ENCODE measurements around the gene ARHGAP1. TPM values are rescaled to one million over a fixed set of nuclear protein-coding genes. Genes with fewer than 3 reads are reported as not detected.

Gene ARHGAP1
- total RNA-seq, 1 experiment from 2014 or later: 29.3 TPM

DNA sequence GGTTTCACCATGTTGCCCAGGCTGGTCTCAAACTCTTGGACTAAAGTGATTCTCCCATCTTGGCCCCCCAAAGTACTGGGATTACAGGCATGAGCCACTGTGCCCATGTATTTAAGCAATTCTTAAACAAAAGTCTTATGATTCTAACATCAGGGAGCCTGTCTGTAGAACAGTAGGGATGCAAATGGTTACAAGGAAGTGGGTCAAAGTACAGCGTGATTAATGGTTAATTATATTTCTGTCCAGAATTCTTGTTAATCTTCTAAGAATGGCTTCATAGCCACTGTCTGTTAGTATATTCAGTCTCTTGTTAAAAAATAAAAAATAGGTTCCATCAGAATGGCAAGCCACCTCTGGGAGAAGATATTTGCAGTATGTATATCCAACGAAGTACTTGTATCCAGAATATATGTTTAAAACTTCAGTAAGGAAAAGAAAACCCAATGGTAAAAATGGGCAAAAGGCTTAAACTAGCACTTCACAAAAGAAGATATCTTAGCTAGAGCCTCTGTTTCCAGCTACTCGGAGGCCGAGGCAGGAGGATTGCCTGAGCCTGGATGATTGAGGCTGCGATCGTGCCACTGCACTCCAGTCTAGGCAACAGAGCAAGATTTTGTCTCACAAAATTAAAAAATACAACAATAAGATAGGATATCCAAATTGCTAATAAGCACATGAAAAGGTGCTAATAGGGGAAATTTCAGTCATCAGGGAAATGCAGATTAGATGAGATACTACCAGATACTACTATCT is 60.2 kb downstream of the ARHGAP1 start:
- peak; percentile 49 for DNase-seq (ENCODE audit: low spot score)

- no peak for DNase-seq (ENCODE audit: low spot score)
Measured at GRCh38 chr11:46639197-46639839, 61.1 kb downstream of the ARHGAP1 start.

DNA sequence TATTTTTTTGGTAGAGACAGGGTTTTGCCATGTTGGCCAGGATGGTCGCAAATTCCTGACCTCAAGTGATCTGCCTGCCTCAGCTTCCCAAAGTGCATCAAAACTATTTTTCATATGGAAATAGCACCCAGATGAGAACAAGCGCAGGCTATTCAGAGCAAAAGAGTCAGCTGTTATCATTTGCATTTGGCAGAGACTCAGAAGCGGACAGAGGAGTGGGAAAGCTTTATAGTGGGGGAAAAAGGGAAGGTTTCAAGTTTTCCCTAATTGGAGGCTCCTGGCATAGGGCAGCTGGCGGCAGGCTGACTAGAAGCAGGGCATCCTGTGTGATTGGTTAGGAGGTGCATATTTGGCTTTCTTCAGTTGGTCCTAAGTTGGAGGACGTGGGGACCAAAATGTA is 62.9 kb downstream of the ARHGAP1 start:
- no peak for DNase-seq (ENCODE audit: low spot score)

DNA sequence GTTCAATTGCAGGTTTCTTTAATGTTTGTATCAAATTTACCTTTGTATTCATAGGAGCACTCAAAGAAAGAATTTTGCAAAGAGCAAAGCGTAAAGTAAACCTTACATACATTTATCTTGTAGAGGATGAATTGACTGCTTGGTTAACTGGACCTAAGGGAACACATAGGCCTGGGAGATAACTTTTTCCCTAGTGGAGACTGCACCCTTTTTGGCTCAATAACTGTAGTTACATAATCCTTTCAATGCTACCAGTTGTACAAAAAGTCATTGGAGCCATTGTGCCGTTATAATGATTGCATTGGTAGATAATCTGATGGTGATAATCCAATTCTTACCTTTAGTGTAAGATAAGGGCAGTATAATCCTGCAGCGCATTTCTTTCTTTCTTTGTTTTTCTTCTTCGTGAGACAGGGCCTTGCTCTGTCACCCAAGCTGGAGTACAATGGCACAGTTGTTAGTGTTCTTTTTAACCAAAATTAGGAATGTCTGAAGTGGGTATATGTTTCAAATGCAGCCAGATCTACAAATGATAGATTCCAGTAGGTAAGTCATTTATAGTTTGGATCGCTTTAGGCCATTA is 64.8 kb downstream of the ARHGAP1 start:
- DNase-seq (ENCODE audit: low spot score): no peak

- no peak for DNase-seq (ENCODE audit: low spot score)
Measured at GRCh38 chr11:46633291-46634217, 66.9 kb downstream of the ARHGAP1 start.

DNA sequence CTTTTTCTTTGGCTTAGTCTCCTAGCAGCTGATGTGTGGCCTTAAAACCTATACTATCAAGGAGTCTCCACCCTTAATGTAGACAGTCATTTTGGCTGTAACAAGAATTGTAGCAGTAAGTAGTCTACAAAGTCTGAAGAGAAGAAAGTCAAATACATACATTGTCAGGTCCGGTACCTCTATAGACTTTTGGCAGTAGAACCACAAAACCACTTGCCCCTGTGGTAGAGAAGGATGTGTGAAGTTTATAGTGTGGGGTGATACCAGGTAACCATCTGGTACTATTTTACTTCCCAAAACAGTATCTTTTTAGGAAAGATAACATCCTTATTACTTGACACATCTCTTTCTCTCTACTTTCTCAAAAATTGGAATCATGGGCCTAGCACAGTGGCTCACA is 67.9 kb downstream of the ARHGAP1 start:
- DNase-seq (ENCODE audit: low spot score): no peak

GRCh38 chr11:46631676-46632075 is 68.7 kb downstream of the ARHGAP1 start:
- no peak for DNase-seq (ENCODE audit: low spot score)

GRCh38 chr11:46630237-46630636 is 70.2 kb downstream of the ARHGAP1 start:
- no peak for DNase-seq (ENCODE audit: low spot score)

- no peak for DNase-seq (ENCODE audit: low spot score)
Measured at GRCh38 chr11:46628961-46629360, 71.5 kb downstream of the ARHGAP1 start.

Other genes with a start within 250 kb of the ARHGAP1 start
- 34.0 and 34.1 TPM in 2 replicates for gene AMBRA1, start 106.6 kb downstream of the ARHGAP1 start, total RNA-seq (2014; rRNA removed; shearing (Covaris generic))
- gene HARBI1, start 83.4 kb downstream of the ARHGAP1 start, total RNA-seq (2014; rRNA removed; shearing (Covaris generic)): 8.0 and 8.3 TPM in 2 replicates
- gene ATG13, start 83.1 kb downstream of the ARHGAP1 start, total RNA-seq (2014; rRNA removed; shearing (Covaris generic)): 140 and 152 TPM in 2 replicates
- gene ZNF408, start 412 bp upstream of the ARHGAP1 start, total RNA-seq (2014; rRNA removed; shearing (Covaris generic)): 15.8 and 17.5 TPM in 2 replicates
- 0.38 and 1.7 TPM in 2 replicates for gene F2, start 18.6 kb upstream of the ARHGAP1 start, total RNA-seq (2014; rRNA removed; shearing (Covaris generic))
- 62.7 and 76.0 TPM in 2 replicates for gene CKAP5, start 145.7 kb upstream of the ARHGAP1 start, total RNA-seq (2014; rRNA removed; shearing (Covaris generic))
- gene LRP4, start 217.9 kb upstream of the ARHGAP1 start, total RNA-seq (2014; rRNA removed; shearing (Covaris generic)): 0.15 TPM in 1 of 2 replicates, not detected in the other
- gene CSTPP1, start 236.1 kb upstream of the ARHGAP1 start, total RNA-seq (2014; rRNA removed; shearing (Covaris generic)): 45.7 and 61.6 TPM in 2 replicates

All from HT-29 (cell line).